HG03103 (cell line): ENCODE data around the gene HTR2C.
"Not testable (repeated sequence)": the region's sequence is repeated elsewhere in the genome, so short reads cannot be mapped to it uniquely, and the experiment has no call there.

Experiments used
- ATAC-seq: cut with Tn5 transposase; IDR thresholded peaks from one replicate; pipeline ENCODE4 v1.9.1; 2021; ENCODE audit warnings: low read depth; ENCODE audit not compliant: unreplicated experiment

HTR2C gene

DNA sequence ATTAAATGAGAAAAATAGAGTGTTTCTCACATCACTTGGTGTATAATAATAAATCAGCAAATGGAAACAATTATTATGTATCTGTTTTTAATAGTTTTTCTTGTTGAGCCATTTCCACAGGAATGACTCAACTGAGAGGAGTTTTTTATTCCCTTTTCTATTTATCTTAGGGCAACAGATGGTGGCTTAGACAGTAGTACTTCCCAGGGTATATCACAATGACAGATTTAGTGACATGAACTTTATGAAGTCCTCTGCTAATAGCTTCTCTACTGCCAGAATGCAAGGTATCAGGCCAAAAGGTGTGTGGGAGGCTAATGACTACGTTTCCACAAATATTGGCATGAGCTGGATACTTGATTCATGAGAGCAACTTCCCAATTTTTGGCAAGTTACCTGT, 126.7 kb downstream of the HTR2C start:
- ATAC-seq, result no peak

DNA sequence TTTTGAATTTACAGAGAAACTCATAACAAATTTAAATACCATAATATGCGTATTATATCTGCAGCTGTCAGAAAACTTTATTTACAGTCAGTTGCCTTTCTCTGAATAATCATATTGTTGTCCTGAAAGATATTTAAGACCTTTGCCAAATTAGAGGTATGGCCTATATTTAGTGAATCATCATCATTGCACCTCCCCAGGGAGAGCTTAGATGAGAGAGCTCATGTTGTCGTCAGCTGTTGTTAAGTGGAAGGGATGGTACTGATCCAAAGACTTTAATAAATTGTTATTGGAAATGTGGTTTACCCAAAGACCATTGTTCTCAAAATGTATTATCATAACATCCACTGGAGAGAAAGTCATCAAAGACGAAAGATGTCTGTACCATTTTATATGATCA, 128.6 kb downstream of the HTR2C start:
- ATAC-seq, result no peak

DNA sequence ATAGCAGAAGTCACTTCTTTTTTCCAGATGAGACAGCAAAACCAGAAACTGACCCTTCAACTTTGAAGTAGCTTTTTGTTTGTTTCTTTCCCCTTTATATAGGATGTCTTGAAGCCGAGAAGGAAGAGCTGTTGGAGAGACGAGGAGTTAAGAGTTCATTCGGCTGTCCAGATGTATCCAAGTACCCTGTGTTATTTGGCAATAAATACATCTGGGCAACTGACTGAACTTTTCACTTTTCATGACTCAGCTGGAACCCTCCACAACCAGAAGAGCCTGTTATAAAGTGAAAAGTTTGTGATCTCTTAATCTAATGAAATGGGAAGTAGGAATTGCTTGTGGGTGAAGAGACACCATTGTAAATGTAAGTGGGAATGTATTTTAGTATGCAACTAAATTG, 131.2 kb downstream of the HTR2C start:
- ATAC-seq, result no peak

DNA sequence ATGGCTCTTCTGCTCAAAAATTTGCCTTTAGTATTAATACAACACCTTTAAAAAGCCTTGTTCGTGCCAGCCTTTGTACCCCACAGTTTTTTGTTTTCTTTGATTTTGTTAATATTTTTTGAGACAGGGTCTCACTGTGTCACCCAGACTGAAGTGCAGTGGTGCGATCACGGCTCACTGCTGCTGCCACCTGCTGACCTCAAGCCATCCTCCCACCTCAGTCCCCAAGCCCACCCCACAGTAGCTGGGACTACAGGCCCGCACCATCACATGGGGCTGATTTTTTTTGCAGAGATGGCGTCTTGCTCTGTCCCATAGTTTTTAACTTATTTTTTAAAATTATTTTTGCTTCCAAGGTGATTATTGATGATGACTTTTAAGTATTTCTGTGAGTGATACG, 134.0 kb downstream of the HTR2C start:
- no peak for ATAC-seq

DNA sequence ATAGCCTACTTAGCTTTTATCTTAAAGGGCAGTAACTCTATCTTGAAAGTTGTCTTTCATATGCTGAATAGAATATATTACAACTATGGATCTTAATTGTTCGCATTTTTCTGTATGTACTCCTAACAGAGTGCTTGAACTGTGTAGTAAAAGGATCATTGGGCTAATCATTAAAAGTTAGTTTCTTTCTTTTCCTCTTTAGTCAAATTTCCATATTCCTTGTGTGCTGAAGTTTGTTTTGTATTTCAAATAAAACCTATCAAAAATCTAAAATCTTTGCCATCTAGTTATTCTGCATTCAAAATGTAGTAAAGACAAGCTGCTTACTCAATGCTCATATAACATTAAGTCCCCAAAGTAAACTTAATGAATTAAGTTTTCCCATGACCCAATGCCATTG, 182.7 kb downstream of the HTR2C start:
- ATAC-seq, result no peak

DNA sequence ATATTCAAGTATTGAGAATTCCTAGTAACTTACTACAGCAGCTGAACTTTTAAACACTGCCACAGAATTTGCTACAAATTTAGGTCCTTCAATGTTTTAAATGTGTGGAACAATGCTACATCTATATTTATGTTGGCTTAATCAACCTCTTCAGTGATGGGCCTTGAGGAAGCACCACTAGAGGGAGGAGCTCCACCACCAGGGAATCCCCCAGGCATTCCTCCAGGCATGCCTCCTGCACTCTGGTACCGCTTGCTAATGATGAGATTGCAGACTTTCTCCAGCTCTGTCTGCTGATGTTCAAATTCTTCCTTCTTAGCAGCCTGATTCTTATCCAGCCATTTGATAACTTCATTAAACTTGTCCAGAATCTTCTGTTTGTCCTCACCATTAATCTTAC, 190.8 kb downstream of the HTR2C start:
- ATAC-seq, result no peak

DNA sequence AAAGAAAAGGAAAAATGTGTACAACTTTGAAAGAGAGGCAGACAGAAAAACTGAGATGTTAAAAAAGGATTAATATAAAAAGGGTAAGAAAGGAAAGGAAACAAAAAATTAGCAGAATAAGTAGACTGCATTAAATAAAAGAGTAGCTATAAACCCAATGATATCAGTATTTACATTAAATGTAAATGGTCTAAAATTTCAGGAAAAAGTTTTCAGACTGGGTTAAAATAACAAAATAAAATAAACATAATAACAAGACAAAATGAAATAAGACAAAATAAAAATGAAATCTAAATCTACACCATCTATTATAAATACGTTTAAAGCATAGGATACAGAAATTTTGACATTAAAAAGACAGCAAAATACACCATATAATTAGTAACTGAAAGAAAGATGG, 199.0 kb downstream of the HTR2C start:
- no peak for ATAC-seq

DNA sequence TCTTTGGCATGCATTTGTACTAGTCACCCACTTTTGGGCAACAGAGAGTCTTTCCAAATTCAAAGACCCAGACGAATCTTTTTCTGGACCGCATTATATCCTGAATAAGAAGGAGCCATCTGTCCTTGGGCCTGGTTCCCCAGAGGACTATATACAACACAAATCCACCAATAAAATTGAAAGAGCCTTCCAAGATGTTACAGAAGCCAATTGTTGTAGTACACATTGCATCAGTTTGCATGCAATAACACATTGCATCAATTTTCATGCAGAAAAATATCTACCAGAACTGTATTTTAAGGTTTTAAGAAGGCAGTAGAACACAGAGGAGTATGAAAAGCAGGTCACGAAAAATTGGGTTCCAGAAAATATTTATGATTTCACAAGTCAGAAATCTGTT, 203.2 kb downstream of the HTR2C start:
- no peak for ATAC-seq

DNA sequence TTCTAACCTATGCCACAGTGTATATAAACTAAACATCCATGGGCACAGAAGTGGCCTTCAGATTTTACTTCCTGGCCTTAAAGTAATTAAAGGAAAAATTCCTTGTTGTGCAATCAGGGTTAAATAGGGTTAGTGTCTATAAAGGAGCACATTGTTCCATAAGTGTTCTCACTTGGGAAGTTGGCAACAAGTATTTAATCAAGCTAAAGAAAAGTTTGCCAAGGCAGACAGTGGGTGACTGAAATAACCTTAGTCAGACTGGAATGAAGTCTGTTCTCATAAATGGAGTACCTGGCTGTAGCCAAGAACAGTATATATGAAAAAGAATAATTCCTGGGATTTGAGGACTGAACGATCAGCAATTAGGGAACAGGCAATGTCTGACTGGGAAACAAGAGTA, 213.6 kb downstream of the HTR2C start:
- ATAC-seq, result no peak

DNA sequence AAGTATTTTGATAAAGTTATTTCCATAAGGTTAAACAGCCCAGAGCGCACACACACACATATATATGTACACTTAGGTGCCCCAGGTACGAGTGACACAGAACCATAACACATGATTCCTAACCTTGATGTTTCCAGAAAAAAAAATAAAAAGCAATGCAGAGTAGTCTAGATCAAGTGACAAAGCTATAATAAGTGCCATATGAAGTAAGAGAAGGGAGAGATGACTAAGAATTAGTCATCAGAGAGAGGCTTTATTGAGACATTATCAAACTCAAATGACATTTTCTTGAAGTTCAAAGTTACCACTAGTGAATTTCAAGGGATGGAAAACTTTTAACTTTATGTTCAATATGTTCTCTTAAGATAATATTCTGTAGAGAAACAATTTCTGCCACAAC, 215.0 kb downstream of the HTR2C start:
- ATAC-seq, result no peak

DNA sequence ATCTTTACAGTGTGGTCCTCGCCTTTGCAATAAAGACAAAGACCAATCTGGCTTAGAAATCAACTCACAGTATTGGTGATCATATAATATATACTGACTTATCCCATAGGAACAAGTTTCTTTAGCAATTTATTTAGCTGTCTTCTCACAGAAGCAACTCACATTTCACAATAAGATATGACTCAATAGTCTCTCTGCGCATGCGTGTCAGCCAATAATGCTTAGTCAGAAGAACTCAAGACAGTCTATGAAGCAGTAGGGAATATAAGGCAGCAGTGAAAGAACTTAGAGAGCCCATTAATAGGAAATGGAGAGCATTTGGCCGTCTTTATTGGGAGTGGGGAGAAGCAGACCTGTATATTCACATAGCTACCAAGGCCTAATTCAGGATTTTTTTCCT, 216.8 kb downstream of the HTR2C start:
- ATAC-seq, result no peak

DNA sequence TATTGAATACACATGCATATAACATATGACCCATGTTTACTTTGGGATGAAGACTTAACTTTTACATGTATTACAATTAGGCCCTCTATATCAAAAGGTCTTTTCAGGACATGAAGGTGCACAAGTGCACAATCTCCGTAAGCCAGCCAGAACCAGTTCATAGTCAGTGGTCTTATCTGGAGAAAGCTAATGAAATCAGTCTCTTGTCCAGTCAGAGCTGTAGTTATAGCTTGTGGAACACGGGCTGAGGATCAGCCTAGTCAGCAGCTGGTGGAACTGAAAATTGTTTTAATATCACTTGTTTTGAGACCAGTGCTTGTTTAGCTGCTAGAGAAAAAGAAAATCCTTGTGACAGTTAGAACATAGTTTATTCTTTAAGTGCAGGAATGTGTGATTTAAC, 235.6 kb downstream of the HTR2C start:
- no peak for ATAC-seq

DNA sequence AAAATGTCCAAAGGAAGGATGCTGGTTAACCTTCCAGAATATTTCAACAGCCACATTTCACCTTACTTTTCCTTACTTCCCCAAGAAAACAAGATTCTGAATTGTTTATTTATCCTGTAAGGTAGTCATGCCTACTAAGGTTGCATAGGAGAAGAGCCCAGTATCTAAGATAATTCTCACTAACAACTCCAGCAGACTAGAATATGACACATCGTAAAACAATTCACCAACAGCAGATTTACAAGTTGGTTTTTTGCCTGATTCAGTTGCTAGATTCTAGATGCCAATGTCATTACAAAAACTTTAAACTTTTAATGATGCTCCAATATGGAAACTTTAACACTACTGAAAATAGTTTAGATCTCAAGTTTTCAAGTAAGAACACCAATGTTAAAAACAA, 257.2 kb downstream of the HTR2C start:
- no peak for ATAC-seq

DNA sequence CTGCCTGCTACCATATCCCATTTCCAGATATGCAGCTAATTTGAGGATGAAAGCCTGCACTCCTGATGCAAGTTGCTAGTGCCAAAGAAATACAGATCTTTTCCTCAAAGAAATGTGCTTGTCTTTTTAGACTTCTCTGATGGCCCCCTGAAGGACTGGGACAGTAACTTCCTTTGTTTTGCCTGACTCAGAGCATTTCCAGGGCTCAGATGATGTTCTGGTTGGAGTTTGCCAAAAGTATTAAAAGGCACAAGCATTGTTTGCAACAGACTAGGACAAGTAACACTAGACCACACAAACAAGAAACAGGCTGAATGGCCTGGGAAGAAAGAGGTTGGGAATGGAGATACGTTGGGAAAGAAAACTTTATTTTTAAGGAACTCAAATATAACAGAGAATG, 258.3 kb downstream of the HTR2C start:
- no peak for ATAC-seq

DNA sequence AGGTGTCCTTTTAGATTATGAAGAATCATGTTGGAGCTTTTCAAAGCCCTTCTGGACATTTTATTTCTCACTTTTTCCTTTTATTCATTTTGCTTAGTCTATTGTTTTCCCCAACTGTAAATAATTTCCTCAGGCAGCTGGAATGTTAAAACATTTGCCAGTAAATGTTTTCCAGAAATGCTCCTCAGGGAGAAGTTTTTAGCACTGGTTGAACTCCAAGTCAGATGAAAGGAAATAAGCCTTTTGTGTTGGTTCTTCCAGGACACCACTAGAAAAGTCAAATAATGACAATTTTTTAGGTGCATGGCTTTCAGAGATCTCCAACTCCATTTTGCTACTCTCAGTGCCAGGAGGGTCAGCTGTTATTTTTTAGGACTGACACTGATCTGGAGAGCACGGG, 305.6 kb downstream of the HTR2C start:
- no peak for ATAC-seq

DNA sequence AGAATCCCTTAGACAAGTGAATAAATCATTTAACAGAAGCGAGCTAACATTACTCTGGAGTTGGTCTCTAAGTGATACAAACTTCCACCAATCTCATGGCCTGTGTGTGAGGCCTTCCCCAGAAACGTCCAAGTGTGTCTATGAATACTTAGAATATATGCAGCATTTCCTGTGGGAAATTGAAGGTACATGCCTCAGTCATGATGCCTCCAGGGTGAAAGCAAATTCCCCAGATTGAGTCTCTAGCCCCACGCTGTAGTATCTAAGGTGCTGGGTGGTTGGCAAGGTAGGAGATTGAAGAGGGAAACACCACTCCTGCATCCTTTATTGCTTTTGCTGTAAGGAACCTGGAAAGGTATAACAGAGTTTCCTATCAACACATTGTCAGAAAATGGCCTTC, 319.7 kb downstream of the HTR2C start:
- no peak for ATAC-seq

DNA sequence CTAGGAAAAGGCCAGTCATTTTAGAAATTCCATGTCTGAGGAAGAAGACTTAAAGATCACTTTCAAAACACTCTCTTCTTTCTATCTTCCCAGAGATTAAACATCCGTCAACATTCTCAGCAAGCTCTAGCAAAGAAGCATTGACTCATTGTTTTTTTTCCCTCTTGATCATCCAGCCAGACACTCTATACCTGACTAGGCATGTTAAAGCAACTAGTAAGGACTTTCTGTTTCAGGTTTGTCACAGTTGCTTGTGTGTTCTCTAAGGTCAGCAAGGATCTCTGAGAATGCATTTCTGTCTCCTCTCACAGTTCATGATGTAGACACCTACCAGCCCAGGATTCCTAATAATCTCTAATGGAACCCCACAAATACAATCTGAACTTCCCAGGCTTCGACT, 321.4 kb downstream of the HTR2C start:
- ATAC-seq, result no peak

DNA sequence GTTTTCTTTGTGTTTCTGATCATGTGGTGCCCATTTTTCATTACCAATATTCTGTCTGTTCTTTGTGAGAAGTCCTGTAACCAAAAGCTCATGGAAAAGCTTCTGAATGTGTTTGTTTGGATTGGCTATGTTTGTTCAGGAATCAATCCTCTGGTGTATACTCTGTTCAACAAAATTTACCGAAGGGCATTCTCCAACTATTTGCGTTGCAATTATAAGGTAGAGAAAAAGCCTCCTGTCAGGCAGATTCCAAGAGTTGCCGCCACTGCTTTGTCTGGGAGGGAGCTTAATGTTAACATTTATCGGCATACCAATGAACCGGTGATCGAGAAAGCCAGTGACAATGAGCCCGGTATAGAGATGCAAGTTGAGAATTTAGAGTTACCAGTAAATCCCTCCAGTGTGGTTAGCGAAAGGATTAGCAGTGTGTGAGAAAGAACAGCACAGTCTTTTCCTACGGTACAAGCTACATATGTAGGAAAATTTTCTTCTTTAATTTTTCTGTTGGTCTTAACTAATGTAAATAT, 323.2 kb downstream of the HTR2C start:
- no peak for ATAC-seq

DNA sequence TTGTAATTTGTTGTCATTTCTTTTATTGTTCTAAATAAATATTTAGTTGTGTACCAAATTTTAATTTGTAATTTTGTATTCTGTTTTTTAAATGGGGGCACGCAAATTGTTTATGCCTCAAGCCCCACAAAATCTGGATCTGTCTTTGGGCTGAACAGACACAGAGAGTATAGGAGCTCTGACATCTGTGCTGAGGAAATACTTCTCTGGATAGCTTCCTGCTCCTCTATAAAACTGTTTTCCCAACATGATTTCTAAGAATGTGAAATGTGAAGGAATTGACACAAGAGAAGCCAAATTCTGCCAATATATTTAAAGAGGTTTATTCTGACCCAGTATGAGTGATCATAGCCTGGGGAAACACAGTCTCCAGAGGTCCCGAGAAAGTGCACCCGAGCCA, 340.5 kb downstream of the HTR2C start:
- ATAC-seq, result no peak

DNA sequence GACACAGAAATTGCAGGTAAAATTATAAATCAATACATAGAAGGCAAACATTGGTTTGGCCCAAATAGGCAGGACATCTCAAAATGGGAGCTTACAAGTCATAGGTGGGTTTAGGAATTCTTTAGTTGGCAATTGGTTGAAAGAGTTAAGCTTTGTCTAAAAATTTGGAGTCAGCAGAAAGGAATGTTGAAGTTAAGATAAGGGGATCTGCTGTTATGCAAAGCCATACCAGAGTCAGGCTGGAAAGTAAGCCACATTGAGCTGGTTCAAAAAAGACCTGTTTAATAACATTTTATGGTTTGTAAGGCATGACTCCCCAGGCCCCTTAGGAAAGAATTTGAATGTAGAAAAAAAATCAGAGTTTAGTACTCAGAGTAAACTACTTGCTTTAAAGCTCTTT, 341.0 kb downstream of the HTR2C start:
- ATAC-seq, result no peak

DNA sequence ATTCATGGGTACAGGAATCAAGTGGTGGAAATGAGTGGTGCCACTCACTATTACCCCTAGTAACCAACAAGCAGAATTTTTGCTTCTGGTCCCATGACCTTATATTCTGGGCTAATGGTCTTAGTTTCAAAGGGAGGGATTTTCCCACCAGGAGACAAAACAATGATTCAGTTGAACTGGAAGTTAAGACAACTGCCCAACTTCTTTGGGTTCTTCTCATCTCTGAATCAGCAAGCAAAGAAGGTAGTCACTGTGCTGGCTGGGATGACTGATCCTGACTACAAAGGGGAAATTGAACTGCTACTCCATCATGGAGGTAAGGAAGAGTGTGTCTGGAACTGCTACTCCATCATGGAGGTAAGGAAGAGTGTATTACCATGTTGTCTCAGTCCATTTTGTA, 346.3 kb downstream of the HTR2C start:
- ATAC-seq, result no peak

DNA sequence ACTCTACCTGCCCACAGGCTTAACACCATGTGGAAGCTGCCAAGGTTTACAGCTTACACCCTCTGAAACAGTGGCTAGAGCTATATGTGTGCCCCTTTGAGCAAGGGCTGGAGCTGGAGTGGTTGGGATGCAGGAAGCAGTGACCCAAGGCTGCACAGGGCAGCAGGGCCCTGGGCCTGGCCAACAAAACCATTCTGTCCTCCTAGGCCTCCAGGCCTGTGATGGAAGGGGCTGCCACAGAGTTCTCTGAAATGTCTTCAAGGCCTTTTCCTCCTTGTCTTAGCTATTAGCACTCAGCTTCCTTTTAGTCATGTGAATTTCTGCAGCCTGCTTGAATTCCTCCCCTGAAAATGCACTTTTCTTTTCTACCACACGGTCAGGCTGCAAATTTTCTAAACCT, 348.7 kb downstream of the HTR2C start:
- ATAC-seq, result no peak

DNA sequence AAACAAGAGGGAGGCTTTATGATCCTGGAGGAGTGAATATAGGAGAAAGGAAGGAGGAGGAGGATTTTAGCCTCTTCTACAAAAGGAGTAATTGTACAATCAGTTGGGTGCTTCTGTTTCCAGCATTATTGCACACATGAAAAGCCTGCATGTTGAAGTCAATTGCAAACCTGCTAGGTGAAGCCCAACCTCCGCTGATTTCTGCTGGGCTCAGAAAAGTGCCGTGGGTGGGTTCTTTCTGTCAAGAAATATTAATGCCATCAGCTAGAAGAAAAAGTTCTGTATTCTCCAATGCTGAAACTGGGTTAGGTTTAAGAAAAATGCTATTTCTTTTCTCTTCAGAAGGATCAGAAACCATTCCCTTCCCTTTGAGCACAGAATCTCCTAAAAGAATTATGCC, 349.4 kb downstream of the HTR2C start:
- ATAC-seq, result not testable (repeated sequence)

DNA sequence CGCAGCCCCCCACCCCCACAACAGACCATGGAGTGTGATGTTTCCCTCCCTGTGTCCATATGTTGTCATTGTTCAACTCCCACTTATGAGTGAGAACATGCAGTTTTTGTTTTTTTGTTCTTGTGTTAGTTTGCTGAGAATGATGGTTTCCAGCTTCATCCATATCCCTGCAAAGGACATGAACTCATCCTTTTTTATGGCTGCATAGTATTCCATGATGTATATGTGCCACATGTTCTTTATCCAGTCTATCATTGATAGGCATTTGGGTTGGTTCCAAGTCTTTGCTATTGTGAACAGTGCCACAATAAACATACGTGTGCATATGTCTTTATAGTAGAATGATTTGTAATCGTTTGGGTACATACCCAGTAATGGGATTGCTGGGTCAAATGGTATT, 353.2 kb downstream of the HTR2C start:
- ATAC-seq, result not testable (repeated sequence)
